IMR-90 (cell line): ENCODE data around the gene PSMG4.

ENCODE experiments used
- CEBPB ChIP-seq: IDR thresholded peaks from 2 replicates; pipeline ENCODE4 v1.6.1; 2012; ENCODE audit warnings: low read depth, low read length, improper control_type of control experiment
- CHD1 ChIP-seq: IDR thresholded peaks from 2 replicates; pipeline ENCODE4 v1.6.1; 2012; ENCODE audit warnings: low read depth, low read length, improper control_type of control experiment
- CTCF ChIP-seq: conservative IDR thresholded peaks from 2 replicates; pipeline ENCODE4 v1.5.1; 2012; ENCODE audit warnings: mild to moderate bottlenecking, low read depth, low read length, improper control_type of control experiment
- ELK1 ChIP-seq: fragments of 150-350 bp; IDR thresholded peaks from 2 replicates; pipeline ENCODE4 v1.6.1; 2016; ENCODE audit warnings: low read depth, mild to moderate bottlenecking, low read length, moderate library complexity, borderline replicate concordance
- MXI1 ChIP-seq: IDR thresholded peaks from 2 replicates; pipeline ENCODE4 v1.6.1; 2012; ENCODE audit warnings: low read depth, mild to moderate bottlenecking, low read length, moderate library complexity, borderline replicate concordance
- NFE2L2 ChIP-seq: fragments of 150-350 bp; IDR thresholded peaks from 2 replicates; pipeline ENCODE4 v1.6.1; 2016; ENCODE audit warnings: low read depth, mild to moderate bottlenecking, low read length
- POLR2A ChIP-seq: IDR thresholded peaks from 2 replicates; pipeline ENCODE4 v1.6.1; 2012; ENCODE audit warnings: mild to moderate bottlenecking, low read depth, low read length
- RAD21 ChIP-seq: IDR thresholded peaks from 2 replicates; pipeline ENCODE4 v1.6.1; 2012; ENCODE audit warnings: low read length, improper control_type of control experiment
- SMC3 ChIP-seq: fragments of 150-350 bp; IDR thresholded peaks from 2 replicates; pipeline ENCODE4 v1.6.1; 2016; ENCODE audit warnings: low read depth, mild to moderate bottlenecking, antibody characterized with exemption, low read length, moderate library complexity
- USF2 ChIP-seq: fragments of 150-350 bp; IDR thresholded peaks from 2 replicates; pipeline ENCODE4 v1.6.1; 2017; ENCODE audit warnings: mild to moderate bottlenecking, antibody characterized with exemption, low read length, low read depth

- no peak for TF ChIP-seq CTCF
- no peak for TF ChIP-seq SMC3
- TF ChIP-seq RAD21 = no peak
- no peak for TF ChIP-seq NFE2L2
- TF ChIP-seq CEBPB = no peak
- no peak for TF ChIP-seq USF2
- TF ChIP-seq POLR2A = no peak
- TF ChIP-seq MXI1 = no peak
- no peak for TF ChIP-seq CHD1
- TF ChIP-seq ELK1 = no peak
Measured at GRCh38 chr6:3252861-3253596, 5.7 kb upstream of the PSMG4 start.
